Body of pancreas (tissue), 4 donors: ENCODE data around the gene NPIPB8.
"Not testable (repeated sequence)": the region's sequence is repeated elsewhere in the genome, so short reads cannot be mapped to it uniquely, and the experiment has no call there.

Experiments
- CTCF ChIP-seq, 7 experiments: fragments of 450-650 bp in 4 of 7; fragments of 200-600 bp in 3 of 7; sonication (generic) in 3 of 7; IDR thresholded peaks; one replicate each; pipeline ENCODE4 v1.5.1; 2016 to 2019; ENCODE audit warnings: antibody characterized with exemption in 7 of 7
- POLR2A ChIP-seq, 3 donors: fragments of 450-650 bp; IDR thresholded peaks; one replicate each; pipeline ENCODE4 v1.6.1; 2016; ENCODE audit warnings: antibody characterized with exemption in 3 of 3, mild to moderate bottlenecking in 2 of 3

- not testable (repeated sequence) for TF ChIP-seq POLR2A, CTCF (IDR thresholded peaks at IDR 0.05)
These were observed 17.5 kb upstream of the NPIPB8 start for GRCh38 chr16:28620316-28620715.
